Activated CD4-positive, alpha-beta T cell treated with anti-CD3 and anti-CD28 coated beads for 1 hour (primary cell): Measurements from ENCODE around the gene CBLN1.

Experiments used
- DNase-seq: peaks from one replicate; pipeline ENCODE4 v3.0.0-alpha.2; 2020

CBLN1 gene

DNA sequence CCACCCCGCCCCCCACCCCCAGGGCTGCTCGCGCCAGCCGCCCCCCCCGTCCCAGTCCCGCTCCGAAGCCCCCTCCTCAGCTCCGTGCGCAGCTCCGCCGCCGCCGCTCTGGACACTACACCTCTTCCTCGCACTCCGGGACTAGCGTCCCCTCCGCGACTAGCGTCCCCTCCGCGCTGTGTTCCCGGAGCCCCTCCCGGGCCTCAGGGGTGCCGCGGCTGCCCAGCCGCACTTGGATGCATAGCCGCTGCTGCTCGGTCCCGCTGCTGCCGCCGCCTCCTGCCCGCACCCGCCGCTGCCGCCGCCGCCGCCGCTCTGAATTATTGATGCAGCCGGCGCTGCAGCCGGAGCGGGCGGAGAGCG lies at the start of gene CBLN1:
TSS of gene CBLN1 (minus strand) at position 359 of the 363 bp plus-strand sequence. CDS start 373 bp downstream, outside the sequence.
- no peak for DNase-seq

DNA sequence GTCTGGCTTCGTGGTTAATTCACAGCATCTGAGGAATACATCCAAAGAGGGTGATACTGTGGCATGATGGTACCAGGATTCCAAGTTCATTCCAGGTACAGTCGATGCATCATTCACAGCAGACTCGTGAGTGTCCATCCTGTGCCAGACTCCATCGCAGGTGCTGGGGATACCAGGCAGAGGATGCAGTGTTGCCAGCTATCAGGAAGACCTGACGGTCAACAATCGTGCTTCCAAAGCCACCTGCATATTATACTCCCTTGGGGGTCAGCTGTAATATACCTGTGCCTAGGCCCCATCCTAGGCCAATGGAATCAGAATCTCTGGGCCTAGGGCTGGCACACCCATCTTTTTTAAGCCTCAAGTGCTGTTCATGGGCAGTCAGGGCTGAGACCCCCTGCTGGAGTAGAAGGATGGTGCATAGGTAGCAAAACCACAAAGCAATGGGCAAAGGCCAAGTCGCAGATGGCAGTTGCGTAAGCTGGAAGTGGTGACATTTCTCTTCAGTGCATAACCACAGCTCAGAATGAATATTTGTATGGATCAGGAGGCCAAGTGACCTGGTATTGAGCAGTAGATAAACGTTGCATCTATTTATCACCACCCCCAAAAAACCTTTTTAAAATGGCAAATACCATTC lies 49.0 kb upstream of the CBLN1 start:
- no peak for DNase-seq

DNA sequence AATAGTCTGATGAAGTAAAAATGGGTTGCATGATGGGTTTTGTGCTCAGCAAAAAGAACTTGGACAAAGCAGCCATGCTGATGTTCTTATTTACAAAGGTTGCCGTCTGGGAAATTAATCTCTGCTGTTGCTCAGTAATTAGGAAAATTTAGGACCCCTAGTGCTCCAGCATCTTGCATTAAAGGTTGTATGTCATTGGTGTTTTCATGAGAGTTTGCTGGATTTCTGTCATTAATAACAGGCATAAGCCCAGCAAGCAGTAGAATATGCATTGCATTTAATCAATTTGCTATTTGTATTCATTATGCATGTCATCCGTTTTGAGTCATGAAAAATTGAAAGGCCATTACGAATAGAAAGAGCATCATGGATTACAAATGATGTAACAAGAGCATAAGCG lies 46.7 kb upstream of the CBLN1 start:
- DNase-seq, result no peak

DNA sequence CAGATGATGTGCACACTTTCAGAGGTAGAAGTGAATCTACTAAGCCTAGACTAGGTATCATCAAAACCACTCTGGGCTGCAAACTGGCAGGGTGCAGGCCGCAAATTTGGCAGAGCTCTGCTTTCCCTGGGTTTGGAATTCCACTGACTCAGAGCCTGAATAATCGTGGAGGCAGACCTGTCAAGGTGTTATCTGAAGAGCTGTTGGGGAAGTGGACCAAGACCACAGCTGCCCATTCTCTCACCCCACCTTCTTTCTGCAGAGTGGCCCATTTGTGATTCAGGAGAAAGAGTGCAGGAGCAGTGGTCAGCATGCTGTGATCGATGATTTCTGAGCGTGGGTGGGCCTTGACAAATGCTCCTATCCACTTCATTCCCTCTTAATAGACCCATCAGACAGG lies 45.8 kb upstream of the CBLN1 start:
- no peak for DNase-seq

DNA sequence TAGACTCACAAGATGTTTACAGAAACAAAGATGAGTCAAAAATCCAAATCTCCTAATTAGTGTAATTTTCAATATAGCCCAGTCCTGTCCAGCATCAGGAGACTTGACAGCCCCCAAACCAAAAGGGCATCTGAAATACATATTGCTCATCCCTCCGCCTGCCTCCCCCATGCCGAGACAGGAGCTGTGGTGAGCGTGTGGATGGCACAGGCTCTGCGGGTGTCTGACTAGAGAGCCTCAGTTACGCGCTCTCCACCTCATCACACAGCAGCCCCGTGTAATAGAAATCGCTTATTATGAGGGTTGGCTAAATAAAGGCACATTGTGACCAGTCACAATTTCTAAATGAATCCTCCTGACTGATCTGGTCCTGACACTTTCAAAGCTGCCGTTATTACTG lies 43.1 kb upstream of the CBLN1 start:
- DNase-seq, result no peak

DNA sequence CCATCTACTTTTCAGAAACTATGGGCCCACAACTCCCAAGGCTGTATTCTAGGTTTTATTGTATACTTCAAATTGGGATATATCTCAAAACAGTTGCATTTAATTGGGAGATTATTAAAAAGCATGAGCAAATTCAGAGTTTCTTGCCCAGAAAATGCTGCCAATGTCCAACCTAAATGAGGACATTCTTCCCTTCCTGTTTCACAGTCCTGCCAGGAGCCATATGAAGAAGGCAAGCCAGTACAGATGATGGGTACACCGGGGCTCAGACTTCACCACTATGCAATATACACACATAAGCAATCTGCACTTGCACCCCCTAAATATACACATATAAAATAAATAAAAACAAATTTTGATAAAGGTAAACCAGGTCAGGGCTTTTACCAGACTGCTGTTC lies 34.0 kb upstream of the CBLN1 start:
- no peak for DNase-seq

DNA sequence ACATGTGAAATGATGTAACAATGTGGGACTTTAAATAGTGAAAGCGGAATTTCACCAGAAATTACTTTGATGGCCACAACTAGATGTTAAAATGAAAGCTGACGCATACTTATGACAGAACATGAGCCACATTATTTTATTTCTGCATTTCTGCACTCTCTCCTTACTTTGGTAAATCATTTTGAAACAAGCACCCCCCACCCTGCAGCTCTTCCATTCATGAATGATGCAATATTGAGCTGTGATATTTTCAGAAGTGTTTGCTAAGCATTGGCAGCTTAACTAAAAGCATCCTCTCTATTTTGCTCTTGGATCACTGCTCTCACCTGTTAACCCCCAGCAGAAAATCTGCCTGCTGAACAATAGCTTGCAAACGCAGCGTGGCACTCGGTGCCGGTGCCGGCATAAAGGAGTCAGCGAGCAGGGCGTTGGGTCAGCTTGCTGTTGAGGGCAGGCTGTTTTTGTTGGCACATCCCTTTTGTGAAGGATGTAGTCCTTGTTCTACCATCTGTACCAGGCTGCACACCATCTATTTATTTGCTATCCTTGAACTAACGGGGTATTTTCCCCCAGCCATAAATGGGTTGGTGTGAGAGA lies 30.8 kb upstream of the CBLN1 start:
- no peak for DNase-seq

DNA sequence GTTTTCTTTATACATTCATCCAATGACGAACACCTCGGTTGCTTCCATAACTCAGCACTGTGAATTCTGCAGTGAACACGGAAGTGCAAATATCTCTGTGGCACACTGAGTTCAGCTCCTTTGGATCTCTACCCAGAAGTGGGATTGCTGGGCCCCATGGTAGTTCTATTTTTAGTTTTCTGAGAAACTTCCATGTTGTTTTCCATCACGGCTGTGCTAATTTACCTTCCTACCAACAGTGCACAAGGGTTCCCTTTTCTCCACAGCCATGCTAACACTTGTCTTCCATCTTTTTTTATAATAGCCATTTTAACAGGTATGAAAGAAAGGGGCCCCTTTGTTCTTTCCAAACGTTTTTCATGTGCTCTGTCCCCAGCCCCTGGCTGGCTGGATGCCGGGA lies 30.2 kb upstream of the CBLN1 start:
- DNase-seq, result no peak

DNA sequence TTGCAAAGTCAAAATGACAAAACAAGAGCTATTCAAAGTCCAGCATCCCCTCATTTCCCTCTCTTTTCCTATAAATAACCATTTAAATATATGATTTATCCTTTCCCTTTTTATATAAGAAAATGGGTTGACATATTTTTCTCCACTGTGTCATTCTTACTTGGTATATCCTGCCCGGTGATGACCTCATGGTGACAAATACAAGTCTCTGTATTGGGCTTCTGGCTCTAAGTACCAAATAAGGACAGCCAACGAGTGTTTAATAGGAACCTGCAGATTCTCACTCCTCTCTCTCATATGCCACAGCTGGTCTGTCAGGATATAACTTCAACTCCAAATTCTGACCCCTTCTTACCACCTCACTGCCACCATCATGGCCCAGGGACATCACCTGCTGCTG lies 25.5 kb upstream of the CBLN1 start:
- no peak for DNase-seq

DNA sequence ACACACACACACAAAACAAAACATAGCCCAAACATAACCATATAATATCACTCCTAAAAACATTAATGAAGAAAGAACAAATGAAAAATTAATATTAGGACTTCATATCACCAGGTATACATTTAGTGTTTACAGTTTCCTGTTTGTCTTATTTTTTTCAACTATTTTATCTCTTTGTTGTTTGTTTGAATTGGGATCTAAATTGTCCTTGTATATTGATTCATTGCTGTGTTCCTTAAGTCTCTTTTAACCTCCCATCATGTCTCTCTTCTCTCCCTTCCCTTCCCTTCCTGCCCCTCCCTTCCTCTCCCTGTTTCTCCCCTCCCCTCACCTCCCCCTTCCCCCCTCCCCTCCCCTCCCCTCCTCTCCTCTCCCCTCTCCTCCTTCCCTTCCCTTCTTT lies 23.8 kb upstream of the CBLN1 start:
- no peak for DNase-seq

DNA sequence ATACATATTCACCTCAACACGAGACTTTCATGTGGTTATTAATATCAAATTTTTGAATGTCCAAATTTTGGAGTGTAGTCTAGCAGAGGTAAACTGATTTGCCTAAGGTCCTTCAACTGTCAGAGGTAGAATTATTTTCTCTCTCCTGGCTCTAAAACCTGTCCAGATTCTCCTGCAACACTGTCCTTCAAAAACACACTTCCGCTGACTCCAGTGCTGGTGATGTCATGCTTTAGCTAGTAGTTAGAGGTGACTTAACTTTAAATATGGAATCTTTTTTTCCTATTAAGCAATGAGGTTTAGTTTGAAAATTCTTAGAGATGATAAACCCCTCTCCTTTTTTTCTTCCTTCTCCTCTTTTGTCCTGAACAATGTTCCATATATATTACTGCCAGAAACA lies 10.8 kb upstream of the CBLN1 start:
- no peak for DNase-seq

DNA sequence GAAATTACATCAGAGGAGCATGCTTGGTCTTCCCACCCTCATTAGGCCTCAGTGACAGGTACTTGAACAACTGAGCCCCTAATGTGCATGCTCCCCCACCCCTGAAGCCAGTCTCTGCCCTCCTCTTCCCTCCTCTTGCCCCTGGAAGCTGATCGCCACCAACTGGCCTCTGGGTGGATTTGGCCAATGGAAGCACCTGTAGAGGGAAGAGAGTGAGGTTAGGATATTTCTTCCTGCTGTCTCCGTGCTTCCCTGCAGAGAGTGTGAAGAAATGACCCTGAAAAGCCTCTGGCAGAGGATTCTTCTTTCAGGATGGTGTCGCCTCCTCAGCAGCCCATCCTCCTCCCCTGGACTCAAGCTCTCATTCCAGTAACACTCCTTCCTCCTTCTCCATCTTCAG lies 5.9 kb upstream of the CBLN1 start:
- no peak for DNase-seq

DNA sequence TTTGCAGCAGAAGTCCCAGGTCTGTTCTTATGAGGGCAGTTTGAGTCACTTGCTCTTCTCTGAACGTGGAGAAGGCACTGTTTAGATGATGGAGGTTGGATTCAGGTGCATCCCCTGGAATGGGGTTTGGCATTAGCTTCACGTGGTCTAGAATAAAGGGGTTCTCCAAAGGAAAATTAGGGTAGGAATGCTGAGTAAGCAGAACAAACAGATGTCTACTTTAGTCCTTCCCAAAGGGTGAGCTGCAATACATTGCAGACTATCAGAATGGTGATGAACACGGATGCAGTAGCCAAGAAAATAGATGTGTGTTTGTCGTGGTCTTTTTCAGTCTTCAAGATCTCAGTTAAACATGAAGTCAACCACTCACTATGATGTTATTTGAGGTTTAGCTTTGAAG lies 3.3 kb upstream of the CBLN1 start:
- no peak for DNase-seq

DNA sequence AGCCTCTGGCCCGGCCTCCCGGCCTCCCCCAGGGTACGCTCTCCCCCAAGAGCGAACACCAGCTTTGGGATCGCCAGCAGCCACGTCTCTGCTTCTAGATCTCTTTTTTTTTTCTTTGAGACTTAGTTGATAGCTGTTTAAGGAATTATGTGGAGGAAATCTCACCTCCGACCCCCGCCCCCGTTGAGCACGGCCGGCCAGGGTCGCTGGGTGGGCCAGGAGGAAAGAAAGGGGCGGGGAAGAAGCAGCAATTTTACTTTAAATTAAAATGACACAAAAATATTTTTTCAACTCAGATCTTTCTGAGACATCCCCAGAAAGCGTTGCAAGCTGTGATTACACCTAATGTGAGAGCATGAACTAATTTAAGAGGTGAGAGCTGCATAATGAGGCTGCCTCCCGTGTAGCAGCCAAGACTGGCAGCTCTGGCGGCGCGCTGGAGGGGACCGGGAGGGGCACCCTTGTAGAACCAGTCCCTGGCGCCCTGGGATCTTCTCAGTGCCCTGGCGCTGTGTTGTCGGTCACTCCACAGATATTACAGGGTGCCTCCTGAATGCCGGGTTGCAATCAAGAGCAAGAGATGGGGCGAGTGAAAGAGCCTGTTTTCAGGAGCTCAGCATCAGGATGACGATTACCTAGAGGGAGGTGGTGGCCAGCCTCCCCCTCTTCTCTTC lies 1.9 kb upstream of the CBLN1 start:
- DNase-seq, result no peak

DNA sequence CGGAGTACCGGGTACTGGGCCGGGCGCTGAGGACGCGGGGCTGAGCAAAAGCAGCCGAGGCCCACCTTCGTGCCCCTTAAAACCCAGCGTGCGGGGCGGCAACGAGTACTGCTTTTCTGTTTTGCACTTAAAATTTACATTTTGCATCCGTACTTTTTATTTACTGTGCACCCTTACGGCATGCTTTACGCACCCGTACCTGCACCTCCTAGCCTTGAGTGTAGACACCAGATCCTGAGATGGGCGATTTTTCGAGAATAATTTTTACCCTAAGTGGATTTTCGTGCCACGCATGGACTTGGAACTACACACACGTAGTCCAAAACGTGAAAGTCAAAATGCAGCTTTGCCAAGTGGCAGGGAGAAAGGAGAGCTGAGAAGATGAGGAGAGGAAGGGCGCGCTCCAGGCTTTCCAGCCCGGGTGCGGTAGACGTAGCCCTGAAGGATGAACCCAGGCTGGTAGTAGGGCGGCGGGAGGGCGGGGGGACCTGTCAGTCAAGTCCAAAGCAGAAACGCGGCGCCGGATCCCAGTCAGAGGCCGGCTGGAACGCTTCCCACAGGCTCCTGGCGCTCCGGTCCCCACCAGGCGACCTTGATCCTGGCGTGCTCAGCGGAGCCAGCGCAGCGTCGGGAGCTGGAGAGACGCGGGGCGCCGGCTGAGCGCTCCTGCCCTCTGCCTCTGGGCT lies 1.2 kb upstream of the CBLN1 start:
- no peak for DNase-seq

DNA sequence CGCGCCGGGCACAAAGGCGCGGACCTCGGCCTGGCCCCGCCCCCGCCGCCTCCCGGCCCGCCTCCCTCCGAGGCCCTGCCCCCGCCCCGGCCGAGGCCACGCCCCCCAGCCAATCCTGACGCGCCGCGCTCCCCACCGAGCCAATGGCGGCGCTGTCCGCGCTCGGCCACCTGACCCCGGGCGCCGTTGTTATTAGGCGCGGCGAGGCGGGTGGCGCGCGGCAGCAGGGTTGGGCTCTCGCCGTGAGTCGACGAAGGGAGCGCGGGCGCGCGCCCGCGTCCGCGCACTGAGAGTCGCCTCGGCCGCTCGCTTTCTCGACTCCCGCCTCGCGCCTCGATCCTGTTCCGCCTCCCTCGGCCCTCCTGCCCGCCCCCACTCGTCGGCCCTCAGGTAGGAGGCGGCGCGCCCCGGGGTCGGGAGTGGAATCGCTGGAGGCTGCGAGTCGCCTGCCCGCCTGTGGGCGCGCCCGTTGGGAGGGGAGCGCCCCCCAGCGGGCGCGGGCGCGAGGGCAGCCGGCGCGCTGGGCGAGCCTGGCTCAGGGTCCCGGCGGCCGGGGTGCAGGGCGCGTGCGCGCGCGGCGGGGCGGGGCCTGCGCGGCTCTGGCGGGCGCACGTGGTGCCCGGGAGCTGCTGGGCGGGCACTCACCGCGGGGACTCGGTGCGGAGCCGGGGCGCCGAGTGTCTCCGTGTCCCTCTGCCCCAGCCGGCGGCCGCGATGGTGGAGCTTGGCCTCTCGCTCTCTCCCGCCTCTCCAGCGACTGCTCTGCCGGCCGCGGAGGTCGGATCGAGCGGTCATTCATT lies 405 bp upstream of the CBLN1 start:
- no peak for DNase-seq

DNA sequence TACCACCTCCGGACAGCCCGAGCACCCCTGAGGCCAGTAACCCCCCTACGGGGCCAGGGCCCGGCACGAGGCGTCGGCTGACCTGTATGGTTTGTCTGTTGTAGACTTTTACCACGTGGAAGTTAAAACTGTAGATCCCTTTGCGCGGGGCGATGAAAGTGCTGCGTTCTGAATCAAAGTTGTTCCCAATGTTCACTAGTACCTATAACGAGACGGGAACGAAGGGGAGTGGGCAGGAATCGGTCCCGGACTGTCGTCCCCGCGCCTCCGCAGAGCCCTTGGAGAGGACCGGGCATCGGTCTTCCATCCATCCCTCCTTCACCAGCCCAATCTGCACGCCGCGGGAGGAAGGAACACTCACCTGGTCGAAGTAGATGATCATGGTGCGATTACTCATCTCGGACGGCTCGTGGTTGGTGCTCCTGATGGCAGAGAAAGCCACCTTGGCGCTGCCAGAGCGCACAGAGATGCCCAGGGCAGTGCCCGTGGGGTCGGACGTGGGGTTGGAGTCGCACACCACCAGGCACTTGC lies 732 bp downstream of the CBLN1 start:
- DNase-seq, result no peak

DNA sequence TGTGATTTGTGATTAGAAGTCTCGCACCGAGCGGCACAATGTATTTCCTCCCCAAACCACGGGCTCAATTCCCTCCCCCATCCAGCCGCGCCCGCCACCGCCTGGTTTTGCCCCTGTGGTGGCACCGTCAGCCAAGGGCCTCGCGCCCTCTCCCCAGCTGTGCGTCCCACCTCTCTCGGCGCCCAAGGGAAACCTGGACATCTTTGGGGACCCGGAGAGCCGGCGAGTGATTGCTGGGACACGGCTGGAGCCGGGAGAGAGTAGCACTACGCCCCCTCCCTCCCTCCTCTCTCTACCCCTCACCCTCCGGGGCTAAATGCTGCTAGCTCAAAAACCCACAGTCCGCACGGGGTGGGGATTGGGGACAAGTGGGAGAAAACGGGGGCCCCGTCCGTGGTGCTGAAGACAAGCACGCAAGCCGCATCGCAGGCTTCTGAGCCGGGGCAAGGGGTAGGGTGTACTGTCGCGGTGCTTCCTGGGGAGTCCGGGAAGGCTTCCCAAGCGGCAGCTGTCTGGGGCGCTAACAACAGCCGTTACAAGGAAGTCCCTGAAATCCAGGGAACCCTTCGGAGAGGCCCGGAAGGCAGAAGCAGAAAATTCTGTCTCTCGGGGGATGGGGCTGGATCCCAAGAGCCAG lies 1.4 kb downstream of the CBLN1 start:
- DNase-seq, result no peak

DNA sequence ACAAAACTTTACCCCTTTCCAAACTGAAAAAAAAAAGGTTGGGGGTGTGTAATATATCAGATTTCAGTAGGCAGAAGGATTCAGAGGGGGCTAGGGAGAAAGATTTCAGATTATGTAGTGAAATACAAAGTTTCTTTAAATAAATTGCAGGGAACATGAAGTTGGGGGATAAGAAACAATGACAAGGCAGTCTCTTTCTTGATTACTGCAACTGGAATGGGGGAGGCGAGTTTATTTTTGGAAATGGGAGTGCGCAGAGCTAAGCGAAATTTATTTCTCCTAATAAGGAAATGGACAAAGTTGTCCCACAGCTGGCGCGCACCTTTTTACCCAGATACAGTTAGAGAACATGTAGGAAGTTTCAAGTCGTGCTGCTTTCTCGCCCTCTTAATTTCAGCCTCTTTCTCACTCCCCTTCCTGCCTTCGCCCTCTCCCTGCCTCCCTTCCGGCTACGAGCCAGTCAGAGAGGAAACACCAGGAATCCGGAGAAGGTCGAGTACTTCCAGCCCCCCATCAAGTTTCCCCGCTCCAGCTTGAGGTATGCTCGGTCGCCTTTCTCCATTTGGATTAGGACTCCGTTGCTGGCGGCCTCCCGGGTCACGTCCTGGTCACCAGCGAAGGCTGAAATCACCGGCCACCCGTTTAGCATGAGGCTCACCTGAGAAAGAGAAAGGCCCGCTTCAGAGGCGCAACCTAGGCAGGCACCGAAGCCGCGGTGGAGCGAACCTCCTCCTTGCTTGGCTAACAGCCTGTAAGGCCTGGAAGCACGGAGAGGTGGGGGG lies 2.5 kb downstream of the CBLN1 start:
- DNase-seq, result no peak

DNA sequence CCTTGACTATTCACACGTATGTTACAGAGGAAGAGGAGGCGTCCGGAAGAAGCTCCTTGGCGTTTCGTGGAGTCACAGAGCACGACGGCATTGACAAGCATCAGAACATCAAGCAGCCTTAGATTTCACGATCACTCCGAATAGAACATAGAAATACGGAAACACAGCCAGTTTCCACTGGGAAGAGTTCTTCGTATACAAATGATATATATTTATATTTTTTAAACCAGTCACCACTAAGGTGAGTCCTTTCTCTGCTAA lies 3.1 kb downstream of the CBLN1 start:
- no peak for DNase-seq

DNA sequence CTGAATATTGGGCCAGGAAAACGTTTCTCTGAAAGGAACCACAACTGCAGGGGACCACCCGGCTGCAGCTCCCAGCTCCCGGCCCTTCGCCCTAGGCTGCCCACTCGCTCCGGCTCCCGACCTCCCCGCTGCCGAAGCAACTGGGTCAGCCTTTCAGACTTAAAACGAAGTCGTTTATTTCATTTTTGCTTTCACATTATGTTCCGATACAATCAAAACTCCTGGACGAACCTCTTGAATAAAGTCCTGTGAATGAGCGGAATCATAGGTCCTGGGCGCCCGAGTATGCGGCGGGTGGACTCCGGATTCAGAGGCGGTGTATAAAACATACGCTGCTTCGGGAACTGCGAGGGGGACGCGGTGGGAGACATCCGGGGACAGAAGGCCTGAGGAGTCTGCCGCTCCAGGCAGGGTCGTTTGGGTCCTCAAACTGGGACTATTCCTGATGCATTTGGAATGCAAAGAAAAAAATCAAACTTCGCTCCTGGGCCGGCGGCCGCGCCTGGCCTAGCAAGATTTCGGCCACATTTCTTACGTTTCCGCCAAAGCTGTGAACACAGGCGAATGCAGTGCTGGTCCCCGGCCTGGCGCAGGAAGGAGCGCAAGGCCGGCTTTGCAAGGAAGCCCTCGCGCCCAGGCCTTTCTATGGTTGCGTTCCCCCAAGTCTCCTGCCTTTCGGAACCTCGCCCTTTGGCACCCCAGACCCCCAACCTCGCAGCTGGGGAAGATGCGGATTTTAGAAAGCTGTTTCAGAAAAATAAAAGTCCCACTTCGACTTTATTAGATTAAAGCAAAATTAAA lies 3.7 kb downstream of the CBLN1 start:
- no peak for DNase-seq
